K562 (cell line): ENCODE measurements around the gene RGS17. TPM values are rescaled to one million over a fixed set of nuclear protein-coding genes. Genes with fewer than 3 reads are reported as not detected.

ENCODE experiments used
- ATAC-seq: fragments of 200-7000 bp; cut with Tn5 transposase; 3 replicates; pipeline ENCODE4 v1.9.1; 2020; ENCODE audit warnings: moderate library complexity
- BruUV-seq: library from RNA; stranded (reverse); fragments of 400-500 nt; replicated peaks from 2 replicates; lab custom pipeline; 2021; lab: Mats Ljungman, UMichigan
- CTCF ChIA-PET: fragments of 300-600 bp; formaldehyde crosslinking; extraction: SDS; loops from one replicate; lab custom pipeline; 2021; ENCODE audit warnings: low intra/inter-chr PET ratio; lab: Yijun Ruan, JAX
- POLR2A ChIA-PET: fragments of 300-600, 350-650 bp; sonication (Branson Sonifier 250); formaldehyde crosslinking; extraction: SDS; loops from one replicate; lab custom pipeline; 2021; ENCODE audit warnings: antibody characterized with exemption, inconsistent platforms; lab: Yijun Ruan, JAX
- DNase-seq, 4 experiments: peaks; one replicate each; pipeline versions ENCODE4 v3.0.0 to v3.0.0-alpha.2; 2011 to 2018; ENCODE audit warnings: low spot score in 3 of 4, mixed read lengths in 3 of 4; ENCODE audit errors: extremely low read depth in 1 of 4
- FAIRE-seq: peaks from 2 replicates; lab custom pipeline; 2011; peaks lifted over from hg19 to GRCh38; lab: Jason Lieb, UNC
- H2AFZ ChIP-seq: 2 replicates; pipeline ENCODE4 v1.6.0; 2011; ENCODE audit warnings: low read depth, low read length, control low read depth, inconsistent platforms
- H3K27ac ChIP-seq: fragments of 200-600 bp; 3 replicates; pipeline ENCODE4 v1.8.0; 2011; ENCODE audit warnings: low read depth, mild to moderate bottlenecking, control low read depth, inconsistent platforms, low read length, moderate library complexity, mixed read lengths; ENCODE audit errors: extremely low read depth
- H3K27me3 ChIP-seq, 2 experiments: fragments of 300-600 bp in 1 of 2; 2 replicates in 1 of 2; 3 replicates in 1 of 2; pipeline versions ENCODE4 v1.6.0 to v1.8.0; 2011; ENCODE audit warnings: inconsistent platforms in 2 of 2, low read length in 2 of 2, mild to moderate bottlenecking in 1 of 2, mixed read lengths in 1 of 2, moderate library complexity in 1 of 2; ENCODE audit not compliant: control insufficient read depth in 2 of 2, insufficient read depth in 2 of 2
- H3K36me3 ChIP-seq: fragments of 300-600 bp; 3 replicates; pipeline ENCODE4 v1.8.0; 2011; ENCODE audit warnings: mild to moderate bottlenecking, low read length, inconsistent platforms; ENCODE audit not compliant: control insufficient read depth, insufficient read depth
- H3K4me1 ChIP-seq, 2 experiments: fragments of 200-600 bp in 1 of 2; replicated peaks in 1 of 2; 2 replicates in 1 of 2; 3 replicates in 1 of 2; pipeline versions ENCODE4 v1.5.1 to v1.8.0; 2011; ENCODE audit warnings: inconsistent platforms in 2 of 2, low read length in 2 of 2, mild to moderate bottlenecking in 1 of 2, mixed read lengths in 1 of 2, moderate library complexity in 1 of 2; ENCODE audit not compliant: control insufficient read depth in 2 of 2, insufficient read depth in 2 of 2
- H3K4me2 ChIP-seq: 2 replicates; pipeline ENCODE4 v1.6.1; 2011; ENCODE audit warnings: low read length, control low read depth, inconsistent platforms, mixed read lengths; ENCODE audit not compliant: insufficient read depth
- H3K4me3 ChIP-seq: fragments of 200-600 bp; sonication (generic), shearing (Covaris generic); 2 replicates; pipeline ENCODE4 v1.5.1; 2016; ENCODE audit warnings: control low read depth, inconsistent platforms
- H3K79me2 ChIP-seq: fragments of 200-600 bp; 3 replicates; pipeline ENCODE4 v1.8.0; 2011; ENCODE audit warnings: low read length, inconsistent platforms; ENCODE audit not compliant: control insufficient read depth, insufficient read depth
- H3K9ac ChIP-seq, 2 experiments: 2 replicates each; pipeline versions ENCODE4 v1.6.0 to v1.6.1; 2011; ENCODE audit warnings: low read depth in 2 of 2, low read length in 2 of 2, control low read depth in 1 of 2, inconsistent platforms in 1 of 2, mild to moderate bottlenecking in 1 of 2, mixed read lengths in 1 of 2; ENCODE audit not compliant: insufficient read depth in 1 of 2
- H3K9me1 ChIP-seq: one replicate; pipeline ENCODE4 v1.6.0; 2011; ENCODE audit warnings: inconsistent platforms, mild to moderate bottlenecking, low read length, moderate library complexity; ENCODE audit not compliant: control insufficient read depth, insufficient read depth
- H3K9me3 ChIP-seq: replicated peaks from 2 replicates; pipeline ENCODE4 v1.5.1; 2011; ENCODE audit warnings: low read depth, low read length, inconsistent platforms; ENCODE audit not compliant: control insufficient read depth, insufficient read depth
- H4K20me1 ChIP-seq: replicated peaks from 2 replicates; pipeline ENCODE4 v1.6.1; 2011; ENCODE audit warnings: low read length, inconsistent platforms, mixed read lengths; ENCODE audit not compliant: control insufficient read depth, insufficient read depth
- BCL6 ChIP-seq: fragments of 250-450 bp; sonication (Bioruptor Pico); IDR thresholded peaks from 2 replicates; pipeline ENCODE4 v1.4.0; 2020
- DMBX1 ChIP-seq: fragments of 250-450 bp; sonication (Bioruptor Pico); IDR thresholded peaks from 2 replicates; pipeline ENCODE4 v1.8.0; 2022; ENCODE audit warnings: inconsistent platforms, mild to moderate bottlenecking, moderate library complexity, borderline replicate concordance
- DNMT1 ChIP-seq: fragments of 450-650 bp; IDR thresholded peaks from 2 replicates; pipeline ENCODE4 v1.6.1; 2016; ENCODE audit warnings: antibody characterized with exemption, mild to moderate bottlenecking
- ELF4 ChIP-seq: fragments of 450-650 bp; formaldehyde crosslinking; IDR thresholded peaks from 2 replicates; pipeline ENCODE4 v1.4.0; 2022; ENCODE audit warnings: missing genetic modification characterization
- EP400 ChIP-seq: fragments of 450-650 bp; IDR thresholded peaks from 2 replicates; pipeline ENCODE4 v1.6.1; 2017; ENCODE audit warnings: antibody characterized with exemption, mild to moderate bottlenecking, moderate library complexity
- ESRRB ChIP-seq: fragments of 250-450 bp; sonication (Bioruptor Pico); IDR thresholded peaks from 2 replicates; pipeline ENCODE4 v1.5.0; 2020; ENCODE audit warnings: mild to moderate bottlenecking, moderate library complexity, borderline replicate concordance
- FOXK2 ChIP-seq, 2 experiments: fragments of 450-650 bp; IDR thresholded peaks in 1 of 2; conservative IDR thresholded peaks in 1 of 2; 2 replicates each; pipeline ENCODE4 v1.6.1; 2016; ENCODE audit warnings: low read depth in 2 of 2, mild to moderate bottlenecking in 1 of 2
- KAT7 ChIP-seq: sonication (generic); formaldehyde crosslinking; IDR thresholded peaks from 2 replicates; pipeline ENCODE4 v1.8.0; 2022; ENCODE audit warnings: missing genetic modification reagents, mild to moderate bottlenecking, borderline replicate concordance
- RBM15 ChIP-seq: fragments of 200-400 bp; formaldehyde crosslinking; IDR thresholded peaks from 2 replicates; pipeline ENCODE4 v1.6.1; 2018; ENCODE audit warnings: mild to moderate bottlenecking, low read length, moderate library complexity; ENCODE audit not compliant: insufficient read depth
- SMAD1 ChIP-seq: fragments of 150-350 bp; IDR thresholded peaks from 2 replicates; pipeline ENCODE4 v1.6.1; 2014; ENCODE audit warnings: low read length, low read depth; ENCODE audit not compliant: partially characterized antibody
- SMARCC2 ChIP-seq: fragments of 450-650 bp; IDR thresholded peaks from 2 replicates; pipeline ENCODE4 v1.6.1; 2017; ENCODE audit warnings: antibody characterized with exemption, moderate library complexity, mild to moderate bottlenecking, low read depth
- ZNF253 ChIP-seq: fragments of 250-450 bp; sonication (Bioruptor Pico); conservative IDR thresholded peaks from 2 replicates; pipeline ENCODE4 v1.6.1; 2021; ENCODE audit warnings: mild to moderate bottlenecking
- ZNF282 ChIP-seq: sonication (generic); formaldehyde crosslinking; IDR thresholded peaks from 2 replicates; pipeline ENCODE4 v1.8.1; 2023; ENCODE audit warnings: missing genetic modification reagents
- ZNF347 ChIP-seq: fragments of 450-650 bp; formaldehyde crosslinking; IDR thresholded peaks from 2 replicates; pipeline ENCODE4 v1.4.0; 2020; ENCODE audit warnings: low read depth, mild to moderate bottlenecking, moderate library complexity
- ZNF41 ChIP-seq: fragments of 250-450 bp; sonication (Bioruptor Pico); conservative IDR thresholded peaks from 2 replicates; pipeline ENCODE4 v1.4.0; 2020; ENCODE audit warnings: mild to moderate bottlenecking
- ZNF561 ChIP-seq: fragments of 450-650 bp; formaldehyde crosslinking; conservative IDR thresholded peaks from 2 replicates; pipeline ENCODE4 v1.4.0; 2020; ENCODE audit warnings: mild to moderate bottlenecking, moderate library complexity
- ZNF778 ChIP-seq: fragments of 450-650 bp; formaldehyde crosslinking; IDR thresholded peaks from 2 replicates; pipeline ENCODE4 v1.4.0; 2020; ENCODE audit warnings: mild to moderate bottlenecking, moderate library complexity
- in situ Hi-C: fragments of 300-500 bp; cut with MboI; formaldehyde crosslinking; loops from 4 replicates; pipeline ENCODE4 v1.15.0; 2018; ENCODE audit warnings: inconsistent platforms, mixed read lengths
- intact Hi-C: fragments of 100-400 bp; cut with micrococcal nuclease; formaldehyde crosslinking; loops from 2 replicates; pipeline ENCODE4 v1.14.2; 2022
- polyA plus RNA-seq, 8 experiments: library from polyadenylated mRNA; depleted of rRNA in 4 of 8; stranded (reverse) in 5 of 8; unstranded in 3 of 8; fragments of >200 nt; fragmentation: Nextera tagmentation in 2 of 8; fragmentation: Illumina TruSeq in 1 of 8; extraction: Ambion mirVana in 2 of 8; extraction: Trizol in 1 of 8; gene quantifications; 2 replicates each; pipeline versions ENCODE4 v1.2.1 to v1.2.3, GENCODE V29; 2011 to 2014; ENCODE audit warnings: inconsistent platforms in 1 of 8, missing spikeins in 1 of 8
- total RNA-seq, 7 experiments: library from RNA; depleted of rRNA in 6 of 7; stranded (reverse); fragments of >200 nt in 6 of 7; fragmentation: Illumina TruSeq in 2 of 7; extraction: Trizol in 2 of 7; gene quantifications; 2 replicates each; pipeline versions ENCODE4 v1.2.1 to v1.2.3, GENCODE V29; 2011 to 2021; ENCODE audit warnings: low replicate concordance in 1 of 7
- TF ChIP-seq, protein P1 (sequence below): fragments of 250-450 bp; sonication (Bioruptor Pico); IDR thresholded peaks from 2 replicates; pipeline ENCODE4 v1.4.0; 2020; ENCODE audit warnings: mild to moderate bottlenecking, moderate library complexity

The RGS17 gene
- total and polyA plus RNA-seq, 9 of the 15 experiments (the other 6 are each of a cell fraction or from before 2014, with no cell fraction given): 0.01 to 0.14 (median 0.08) TPM; not detected in 6

DNA sequence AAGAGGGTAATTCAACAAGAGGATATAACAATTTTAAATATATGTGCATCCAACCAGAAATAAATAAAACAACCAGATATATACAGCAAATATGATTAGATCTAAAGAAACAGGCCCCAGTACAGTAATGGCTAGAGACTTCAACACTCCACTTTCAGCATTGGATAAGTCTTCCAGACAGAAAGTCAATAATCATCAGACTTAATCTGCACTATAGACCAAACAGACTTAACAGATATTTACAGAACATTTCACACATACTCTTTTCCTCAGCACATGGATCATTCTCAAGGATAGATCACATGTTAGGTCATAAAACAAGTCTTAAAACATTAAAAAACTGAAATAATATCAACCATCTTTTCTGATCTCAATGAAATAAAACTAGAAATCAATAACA lies 65.9 kb downstream of the RGS17 start:
- CTCF ChIA-PET: no interaction called here
- no peaks in the 10 kb centered on the region for H3K36me3 ChIP-seq

DNA sequence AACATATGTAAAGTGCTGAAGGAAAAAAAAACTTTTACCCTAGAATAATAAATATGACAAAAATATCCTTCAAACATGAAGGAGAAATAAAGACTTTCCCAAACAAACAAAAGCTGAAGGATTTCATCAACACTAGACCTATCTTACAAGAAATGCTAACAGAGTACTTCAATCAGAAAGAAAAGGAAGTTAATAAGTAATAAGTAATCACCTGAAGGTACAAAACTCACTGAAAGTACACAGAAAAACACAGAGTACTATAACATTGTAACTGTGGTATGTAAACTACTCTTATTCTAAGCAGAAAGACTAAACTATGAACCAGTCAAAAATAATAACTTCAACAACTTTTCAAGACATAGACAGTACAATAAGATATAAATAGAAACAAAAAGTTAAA lies 67.1 kb downstream of the RGS17 start:
- POLR2A ChIA-PET: no interaction called here
- ATAC-seq: no peak
- no TSS peak for BruUV-seq
- no peaks in the 10 kb centered on the region for H3K79me2 ChIP-seq
- no peak for TF ChIP-seq SMARCC2
- no peak for TF ChIP-seq ELF4 (CRISPR knock-in tag)
- TF ChIP-seq KAT7 (CRISPR knock-in tag): no peak
- TF ChIP-seq RBM15: no peak
- TF ChIP-seq ZNF561: no peak
- TF ChIP-seq, protein P1, sequence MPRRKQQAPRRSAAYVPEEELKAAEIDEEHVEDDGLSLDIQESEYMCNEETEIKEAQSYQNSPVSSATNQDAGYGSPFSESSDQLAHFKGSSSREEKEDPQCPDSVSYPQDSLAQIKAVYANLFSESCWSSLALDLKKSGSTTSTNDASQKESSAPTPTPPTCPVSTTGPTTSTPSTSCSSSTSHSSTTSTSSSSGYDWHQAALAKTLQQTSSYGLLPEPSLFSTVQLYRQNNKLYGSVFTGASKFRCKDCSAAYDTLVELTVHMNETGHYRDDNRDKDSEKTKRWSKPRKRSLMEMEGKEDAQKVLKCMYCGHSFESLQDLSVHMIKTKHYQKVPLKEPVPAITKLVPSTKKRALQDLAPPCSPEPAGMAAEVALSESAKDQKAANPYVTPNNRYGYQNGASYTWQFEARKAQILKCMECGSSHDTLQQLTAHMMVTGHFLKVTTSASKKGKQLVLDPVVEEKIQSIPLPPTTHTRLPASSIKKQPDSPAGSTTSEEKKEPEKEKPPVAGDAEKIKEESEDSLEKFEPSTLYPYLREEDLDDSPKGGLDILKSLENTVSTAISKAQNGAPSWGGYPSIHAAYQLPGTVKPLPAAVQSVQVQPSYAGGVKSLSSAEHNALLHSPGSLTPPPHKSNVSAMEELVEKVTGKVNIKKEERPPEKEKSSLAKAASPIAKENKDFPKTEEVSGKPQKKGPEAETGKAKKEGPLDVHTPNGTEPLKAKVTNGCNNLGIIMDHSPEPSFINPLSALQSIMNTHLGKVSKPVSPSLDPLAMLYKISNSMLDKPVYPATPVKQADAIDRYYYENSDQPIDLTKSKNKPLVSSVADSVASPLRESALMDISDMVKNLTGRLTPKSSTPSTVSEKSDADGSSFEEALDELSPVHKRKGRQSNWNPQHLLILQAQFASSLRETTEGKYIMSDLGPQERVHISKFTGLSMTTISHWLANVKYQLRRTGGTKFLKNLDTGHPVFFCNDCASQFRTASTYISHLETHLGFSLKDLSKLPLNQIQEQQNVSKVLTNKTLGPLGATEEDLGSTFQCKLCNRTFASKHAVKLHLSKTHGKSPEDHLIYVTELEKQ (CRISPR knock-in tag): no peak
- TF ChIP-seq ZNF41 (CRISPR knock-in tag): no peak
- no peak for TF ChIP-seq SMAD1
- TF ChIP-seq DNMT1: no peak
- no peak for TF ChIP-seq ZNF347 (CRISPR knock-in tag)
- no peak for TF ChIP-seq ESRRB
- TF ChIP-seq ZNF778 (CRISPR knock-in tag): no peak
- TF ChIP-seq ZNF253 (CRISPR knock-in tag): no peak
- TF ChIP-seq, all 486 proteins: peak for 0
- Histone ChIP-seq H3K27ac (no peak overlapping the region), H3K9me3 (no peaks in the 10 kb centered on the region), H3K4me2 (no peak overlapping the region), H3K9me1 (no peaks in the 10 kb centered on the region), H3K4me3 (no peak overlapping the region), H4K20me1 (no peaks in the 10 kb centered on the region), H3K4me1 (no peaks in the 10 kb centered on the region), H3K9ac (no peak overlapping the region), H3K27me3 (no peaks in the 10 kb centered on the region), H3K36me3 (no peaks in the 10 kb centered on the region), H2AFZ (no peak overlapping the region)
- CTCF ChIA-PET: no interaction called here
- in situ Hi-C loops: no loop called here
- no peak for DNase-seq
- FAIRE-seq: no peak
- intact Hi-C loops: no loop called here

More for the DNA sequence above, 65.9 kb downstream of the RGS17 start:
- ATAC-seq: no peak
- H3K27me3 ChIP-seq: no peaks in the 10 kb centered on the region
- in situ Hi-C loops: no loop called here
- DNase-seq: no peak
- H3K9ac ChIP-seq: no peak overlapping the region
- H3K27ac ChIP-seq: no peak overlapping the region
- no peak for TF ChIP-seq ZNF282 (CRISPR knock-in tag)
- no peak for TF ChIP-seq EP400
- no peak for TF ChIP-seq DMBX1
- no peak for TF ChIP-seq BCL6 (CRISPR knock-in tag)
- no peak for TF ChIP-seq FOXK2 (conservative IDR thresholded peaks at IDR 0.05 in 1 of 2, IDR thresholded peaks at IDR 0.05 in 1 of 2; ENCODE audit: low read depth in 2 of 2)
- no peaks in the 10 kb centered on the region for H3K9me1 ChIP-seq
- FAIRE-seq: no peak
- no TSS peak for BruUV-seq
- no peaks in the 10 kb centered on the region for H3K4me1 ChIP-seq
- intact Hi-C loops: no loop called here
- no peak overlapping the region for H3K4me2 ChIP-seq
- H3K9me3 ChIP-seq: no peaks in the 10 kb centered on the region
- no peaks in the 10 kb centered on the region for H3K79me2 ChIP-seq
- H2AFZ ChIP-seq: no peak overlapping the region
- no peaks in the 10 kb centered on the region for H4K20me1 ChIP-seq
- H3K4me3 ChIP-seq: no peak overlapping the region
- POLR2A ChIA-PET: no interaction called here
